ENCODE data around the gene TBC1D12. TPM values are rescaled to one million over a fixed set of nuclear protein-coding genes. Genes with fewer than 3 reads are reported as not detected.

The TBC1D12 gene
- total and polyA plus RNA-seq, 12 donors: 6.2 to 47.8 (median 9.7) TPM

- WGBS, 4 donors: 60 to 84% (median 67%) methylated on average over 1 of the region's 1 CpG
- no peak for DNase-seq
- Histone ChIP-seq H3K27ac (no peak overlapping the region), H3K4me1 (replicated peaks in 1 of 2) (peaks cover 0 to 5% of the 10 kb centered on the region in 2 donors), H3K36me3 (replicated peaks in 1 of 2) (no peaks in the 10 kb centered on the region), H3K27me3 (no peaks in the 10 kb centered on the region), H3K4me3 (no peak overlapping the region), H3K9me3 (replicated peaks in 1 of 3) (peaks cover 0 to 3% (median 3%) of the 10 kb centered on the region in 3 donors)
- intact Hi-C loops (cut with DNase I): no loop called here
- TF ChIP-seq CTCF (IDR thresholded peaks at IDR 0.05) (no peak), POLR2A (IDR thresholded peaks at IDR 0.05) (no peak)
These were observed 18.7 kb downstream of the TBC1D12 start for GRCh38 chr10:94420998-94421528.

GRCh38 chr10:94423627-94424026 lies 21.3 kb downstream of the TBC1D12 start:
- TF ChIP-seq POLR2A (IDR thresholded peaks at IDR 0.05) (no peak), CTCF (IDR thresholded peaks at IDR 0.05) (no peak)
- Histone ChIP-seq H3K9me3 (replicated peaks in 1 of 3) (peaks cover 0 to 9% (median 3%) of the 10 kb centered on the region in 3 donors), H3K27ac (no peak overlapping the region), H3K27me3 (no peaks in the 10 kb centered on the region), H3K4me1 (replicated peaks in 1 of 2) (peaks cover 0 to 9% of the 10 kb centered on the region in 2 donors), H3K4me3 (no peak overlapping the region), H3K36me3 (replicated peaks in 1 of 2) (no peaks in the 10 kb centered on the region)
- intact Hi-C loops (cut with DNase I): no loop called here
- WGBS, 4 donors: 56 to 83% (median 69%) methylated on average over 1 of the region's 1 CpG
- DNase-seq: no peak

GRCh38 chr10:94424714-94425337 lies 22.5 kb downstream of the TBC1D12 start:
- WGBS, 4 donors: 88 to 94% (median 92%) methylated on average over 4 of the region's 4 CpGs
- no peak for DNase-seq
- H3K27ac ChIP-seq: no peak overlapping the region
- peaks cover 0 to 9% (median 3%) of the 10 kb centered on the region in 3 donors for H3K9me3 ChIP-seq (replicated peaks in 1 of 3)
- H3K36me3 ChIP-seq (replicated peaks in 1 of 2): no peaks in the 10 kb centered on the region
- peaks cover 0 to 21% of the 10 kb centered on the region in 2 donors for H3K4me1 ChIP-seq (replicated peaks in 1 of 2)
- H3K27me3 ChIP-seq: no peaks in the 10 kb centered on the region
- TF ChIP-seq CTCF (IDR thresholded peaks at IDR 0.05) (no peak), POLR2A (IDR thresholded peaks at IDR 0.05) (no peak)
- no peak overlapping the region for H3K4me3 ChIP-seq
- intact Hi-C loops (cut with DNase I): no loop called here

GRCh38 chr10:94425942-94426341 lies 23.6 kb downstream of the TBC1D12 start:
- Histone ChIP-seq H3K9me3 (replicated peaks in 1 of 3) (peaks cover 0 to 9% (median 3%) of the 10 kb centered on the region in 3 donors), H3K36me3 (replicated peaks in 1 of 2) (no peaks in the 10 kb centered on the region), H3K4me1 (replicated peaks in 1 of 2) (peaks cover 0 to 31% of the 10 kb centered on the region in 2 donors), H3K27ac (no peak overlapping the region), H3K27me3 (no peaks in the 10 kb centered on the region), H3K4me3 (no peak overlapping the region)
- intact Hi-C loops (cut with DNase I): no loop called here
- no peak for TF ChIP-seq CTCF (IDR thresholded peaks at IDR 0.05)
- no peak for TF ChIP-seq POLR2A (IDR thresholded peaks at IDR 0.05)
- no peak for DNase-seq
